GM12878 (cell line): ENCODE results near the gene TRABD2B. TPM values are rescaled to one million over a fixed set of nuclear protein-coding genes. Genes with fewer than 3 reads are reported as not detected.

Source experiments
- ATAC-seq: fragments of 200-7000 bp; cut with Tn5 transposase; 3 replicates; pipeline ENCODE4 v1.9.1; 2020; ENCODE audit warnings: mild to moderate bottlenecking, moderate library complexity
- BruUV-seq: library from RNA; stranded (reverse); fragments of 400-500 nt; replicated peaks from 2 replicates; lab custom pipeline; 2021; lab: Mats Ljungman, UMichigan
- CTCF ChIA-PET: fragments of 300-600 bp; sonication (Branson Sonifier 250); formaldehyde crosslinking; extraction: SDS; loops from one replicate; lab custom pipeline; 2021; ENCODE audit warnings: inconsistent platforms; lab: Yijun Ruan, JAX
- POLR2A ChIA-PET: fragments of 350-600 bp; formaldehyde crosslinking; extraction: SDS; loops from one replicate; lab custom pipeline; 2021; ENCODE audit warnings: inconsistent platforms; lab: Charles Lee
- RAD21 ChIA-PET: fragments of 300-600 bp; sonication (Branson Sonifier 250); formaldehyde crosslinking; loops from one replicate; lab custom pipeline; 2023; ENCODE audit warnings: antibody characterized with exemption; ENCODE audit not compliant: unreplicated experiment; lab: Charles Lee
- SMC1A ChIA-PET: fragments of 300-600 bp; sonication (Branson Sonifier 250); formaldehyde crosslinking; loops from one replicate; lab custom pipeline; 2023; ENCODE audit not compliant: unreplicated experiment, uncharacterized antibody; lab: Charles Lee
- DNase-seq: peaks from one replicate; pipeline ENCODE4 v3.0.0-alpha.2; 2011; ENCODE audit warnings: low read depth, low spot score
- FAIRE-seq: peaks from 3 replicates; lab custom pipeline; 2011; peaks lifted over from hg19 to GRCh38; lab: Jason Lieb, UNC
- H2AFZ ChIP-seq: 2 replicates; pipeline ENCODE4 v1.6.0; 2011; ENCODE audit warnings: low read depth, low read length, control low read depth; ENCODE audit not compliant: control insufficient read depth
- H3K27ac ChIP-seq: 2 replicates; pipeline ENCODE4 v1.5.1; 2011; ENCODE audit warnings: control low read depth; ENCODE audit not compliant: control insufficient read depth, insufficient read depth
- H3K27me3 ChIP-seq, 2 experiments: replicated peaks in 1 of 2; 2 replicates each; pipeline versions ENCODE4 v1.6.0 to v1.6.1; 2011; ENCODE audit warnings: low read length in 1 of 2; ENCODE audit not compliant: control insufficient read depth in 2 of 2, insufficient read depth in 2 of 2
- H3K36me3 ChIP-seq, 2 experiments: 2 replicates each; pipeline ENCODE4 v1.5.1; 2011; ENCODE audit warnings: low read length in 1 of 2; ENCODE audit not compliant: control insufficient read depth in 2 of 2, insufficient read depth in 2 of 2
- H3K4me1 ChIP-seq: 2 replicates; pipeline ENCODE4 v1.6.1; 2011; ENCODE audit warnings: mild to moderate bottlenecking, low read length, moderate library complexity, mixed read lengths; ENCODE audit not compliant: control insufficient read depth, insufficient read depth
- H3K4me2 ChIP-seq: 2 replicates; pipeline ENCODE4 v1.6.0; 2011; ENCODE audit warnings: control low read depth; ENCODE audit not compliant: control insufficient read depth, insufficient read depth
- H3K4me3 ChIP-seq: fragments of 200-600 bp; sonication (generic); 2 replicates; pipeline ENCODE4 v1.5.1; 2016
- H3K79me2 ChIP-seq: 2 replicates; pipeline ENCODE4 v1.6.0; 2011; ENCODE audit warnings: low read length; ENCODE audit not compliant: control insufficient read depth, insufficient read depth
- H3K9ac ChIP-seq: 2 replicates; pipeline ENCODE4 v1.8.0; 2011; ENCODE audit warnings: low read length, control low read depth, mixed read lengths; ENCODE audit not compliant: control insufficient read depth, insufficient read depth
- H3K9me3 ChIP-seq: replicated peaks from 3 replicates; pipeline ENCODE4 v1.5.1; 2011; ENCODE audit warnings: mild to moderate bottlenecking, low read length; ENCODE audit not compliant: control insufficient read depth, insufficient read depth
- H4K20me1 ChIP-seq: 2 replicates; pipeline ENCODE4 v1.6.0; 2011; ENCODE audit not compliant: control insufficient read depth, insufficient read depth
- ATF7 ChIP-seq: fragments of 450-650 bp; IDR thresholded peaks from 2 replicates; pipeline ENCODE4 v1.6.1; 2016; ENCODE audit warnings: low read depth, mild to moderate bottlenecking
- LARP7 ChIP-seq: fragments of 450-650 bp; IDR thresholded peaks from 2 replicates; pipeline ENCODE4 v1.6.1; 2017; ENCODE audit warnings: mild to moderate bottlenecking
- NR2F1 ChIP-seq: fragments of 450-650 bp; conservative IDR thresholded peaks from 2 replicates; pipeline ENCODE4 v1.6.1; 2017; ENCODE audit warnings: mild to moderate bottlenecking
- WRNIP1 ChIP-seq: IDR thresholded peaks from 2 replicates; pipeline ENCODE4 v1.6.1; 2011; ENCODE audit warnings: low read depth, low read length, improper control_type of control experiment, borderline replicate concordance
- ZNF24 ChIP-seq: fragments of 450-650 bp; IDR thresholded peaks from 2 replicates; pipeline ENCODE4 v1.6.1; 2017; ENCODE audit warnings: antibody characterized with exemption, mild to moderate bottlenecking
- WGBS: methylation state at CpG from one replicate; pipeline ENCODE4 v1.1.6; 2016; ENCODE audit warnings: low lambda C conversion rate; ENCODE audit not compliant: insufficient replicate concordance, insufficient coverage; ENCODE audit errors: missing lambda C conversion rate; 5-methylcytosine and 5-hydroxymethylcytosine counted together
- in situ Hi-C: fragments of 300-500 bp; cut with MboI; formaldehyde crosslinking; loops from 9 replicates; pipeline ENCODE4 v1.14.3; 2018; ENCODE audit warnings: mixed read lengths
- intact Hi-C: fragments of 100-400 bp; cut with micrococcal nuclease; formaldehyde crosslinking; loops from one replicate; pipeline ENCODE4 v1.14.2; 2022; ENCODE audit not compliant: unreplicated experiment
- polyA plus RNA-seq, 11 experiments: library from polyadenylated mRNA; depleted of rRNA in 4 of 11; unstranded in 6 of 11; stranded (reverse) in 5 of 11; fragments of >200 nt; fragmentation: Nextera tagmentation in 4 of 11; fragmentation: Illumina TruSeq in 1 of 11; extraction: Ambion mirVana in 4 of 11; extraction: Trizol in 1 of 11; gene quantifications; 1 replicate in 1 of 11; 2 replicates in 10 of 11; pipeline versions ENCODE4 v1.2.1 to v1.2.3, GENCODE V29; 2011 to 2016; ENCODE audit warnings: inconsistent platforms in 2 of 11, missing spikeins in 2 of 11, low read depth in 1 of 11
- total RNA-seq, 4 experiments: library from RNA; depleted of rRNA in 3 of 4; stranded (reverse); fragments of >200 nt in 3 of 4; fragmentation: Illumina TruSeq in 1 of 4; extraction: Trizol in 1 of 4; gene quantifications; 2 replicates each; pipeline versions ENCODE4 v1.2.1 to v1.2.3, GENCODE V29; 2013 to 2021

TRABD2B gene
- total and polyA plus RNA-seq, 10 of the 15 experiments (the other 5 are each of a cell fraction or from before 2014, with no cell fraction given) = not detected

- H3K4me2 ChIP-seq = no peak overlapping the region
- BruUV-seq = no TSS peak
- no peak overlapping the region for H2AFZ ChIP-seq
- no peak for ATAC-seq
- TF ChIP-seq ZNF24 (0 out of 2 replicates have a peak, but pooled peaks have one; percentile 31), WRNIP1 (no peak)
- H4K20me1 ChIP-seq = no peaks in the 10 kb centered on the region
- no peak for DNase-seq
- no peak overlapping the region for H3K27ac ChIP-seq
- ChIA-PET POLR2A (no interaction called here), SMC1A (interaction anchor here (1.0 kb wide), 1 partner anchor 21 kb away, joined by 3 read pairs; no protein-coding TSS in a partner anchor), CTCF (no interaction called here), RAD21 (no interaction called here)
- in situ Hi-C loops (no loop called here), intact Hi-C loops (no loop called here)
- H3K79me2 ChIP-seq = no peaks in the 10 kb centered on the region
- no peak for FAIRE-seq
- no peaks in the 10 kb centered on the region for H3K4me1 ChIP-seq
- H3K4me3 ChIP-seq = no peak overlapping the region
- H3K27me3 ChIP-seq = no peaks in the 10 kb centered on the region
- H3K9me3 ChIP-seq = no peaks in the 10 kb centered on the region
- H3K9ac ChIP-seq = no peak overlapping the region
- H3K36me3 ChIP-seq = no peaks in the 10 kb centered on the region
- WGBS = 25% methylated on average over 4 of the region's 4 CpGs
Observed at GRCh38 chr1:47876587-47876963, 120.6 kb downstream of the TRABD2B start.

GRCh38 chr1:47875831-47876586 is 121.2 kb downstream of the TRABD2B start:
- H3K4me2 ChIP-seq = no peak overlapping the region
- FAIRE-seq (no peak), ATAC-seq (peak; percentile 80), DNase-seq (peak; percentile 2)
- no peaks in the 10 kb centered on the region for H3K36me3 ChIP-seq
- ChIA-PET CTCF (no interaction called here), SMC1A (interaction anchor here (0.8 kb wide), 1 partner anchor 16 kb away, joined by 4 read pairs; no protein-coding TSS in a partner anchor), POLR2A (no interaction called here), RAD21 (no interaction called here)
- intact Hi-C loops = no loop called here
- 33% methylated on average over 5 of the region's 5 CpGs for WGBS
- no peak overlapping the region for H3K9ac ChIP-seq
- H3K27me3 ChIP-seq = no peaks in the 10 kb centered on the region
- H3K4me1 ChIP-seq = no peaks in the 10 kb centered on the region
- H4K20me1 ChIP-seq = no peaks in the 10 kb centered on the region
- H3K79me2 ChIP-seq = no peaks in the 10 kb centered on the region
- no peak overlapping the region for H2AFZ ChIP-seq
- H3K4me3 ChIP-seq = no peak overlapping the region
- TF ChIP-seq ZNF24 (no peak), LARP7 (no peak), NR2F1 (peak; percentile 95), ATF7 (peak; percentile 70)
- in situ Hi-C loops = no loop called here
- H3K9me3 ChIP-seq = no peaks in the 10 kb centered on the region
- H3K27ac ChIP-seq = no peak overlapping the region
- BruUV-seq = no TSS peak
